Sigmoid colon (tissue), 4 donors: Measurements from ENCODE around the gene BRAF.

Experiments
- EP300 ChIP-seq, 4 donors: sonication (generic); formaldehyde crosslinking; IDR thresholded peaks; one replicate each; pipeline ENCODE4 v1.6.1; 2017; ENCODE audit warnings: antibody characterized with exemption in 4 of 4
- POLR2AphosphoS5 ChIP-seq, 4 donors: sonication (generic); formaldehyde crosslinking; IDR thresholded peaks; one replicate each; pipeline ENCODE4 v1.6.1; 2017; ENCODE audit warnings: antibody characterized with exemption in 4 of 4
- TF ChIP-seq, protein P1 (sequence below), 4 experiments: fragments of 450-650 bp in 3 of 4; fragments of 200-600 bp in 1 of 4; IDR thresholded peaks; one replicate each; pipeline ENCODE4 v1.5.1; 2016 to 2019; ENCODE audit warnings: antibody characterized with exemption in 4 of 4, mild to moderate bottlenecking in 3 of 4, moderate library complexity in 2 of 4

DNA sequence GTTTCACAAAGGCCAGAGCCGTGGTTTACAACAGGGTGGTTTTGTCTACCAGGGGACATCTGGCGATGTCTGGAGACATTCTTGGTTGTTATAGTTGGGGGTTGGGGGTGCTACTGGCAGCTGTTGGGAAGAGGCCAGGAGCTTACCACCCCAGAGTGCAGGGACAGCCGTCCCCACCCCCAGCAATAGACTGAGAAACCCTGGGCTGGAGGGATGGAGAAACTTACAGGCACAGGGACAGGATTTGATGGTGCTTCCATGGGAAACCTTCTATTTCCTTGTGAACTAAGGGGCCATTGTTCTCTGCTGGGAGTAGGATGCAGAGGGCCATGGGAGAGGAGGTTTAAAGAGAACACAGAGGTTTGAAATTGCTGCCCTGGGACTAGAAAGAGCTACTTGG, 241.1 kb downstream of the BRAF start:
- TF ChIP-seq POLR2AphosphoS5 (IDR thresholded peaks at IDR 0.05) (no peak), EP300 (IDR thresholded peaks at IDR 0.05) (no peak)
- TF ChIP-seq, protein P1, sequence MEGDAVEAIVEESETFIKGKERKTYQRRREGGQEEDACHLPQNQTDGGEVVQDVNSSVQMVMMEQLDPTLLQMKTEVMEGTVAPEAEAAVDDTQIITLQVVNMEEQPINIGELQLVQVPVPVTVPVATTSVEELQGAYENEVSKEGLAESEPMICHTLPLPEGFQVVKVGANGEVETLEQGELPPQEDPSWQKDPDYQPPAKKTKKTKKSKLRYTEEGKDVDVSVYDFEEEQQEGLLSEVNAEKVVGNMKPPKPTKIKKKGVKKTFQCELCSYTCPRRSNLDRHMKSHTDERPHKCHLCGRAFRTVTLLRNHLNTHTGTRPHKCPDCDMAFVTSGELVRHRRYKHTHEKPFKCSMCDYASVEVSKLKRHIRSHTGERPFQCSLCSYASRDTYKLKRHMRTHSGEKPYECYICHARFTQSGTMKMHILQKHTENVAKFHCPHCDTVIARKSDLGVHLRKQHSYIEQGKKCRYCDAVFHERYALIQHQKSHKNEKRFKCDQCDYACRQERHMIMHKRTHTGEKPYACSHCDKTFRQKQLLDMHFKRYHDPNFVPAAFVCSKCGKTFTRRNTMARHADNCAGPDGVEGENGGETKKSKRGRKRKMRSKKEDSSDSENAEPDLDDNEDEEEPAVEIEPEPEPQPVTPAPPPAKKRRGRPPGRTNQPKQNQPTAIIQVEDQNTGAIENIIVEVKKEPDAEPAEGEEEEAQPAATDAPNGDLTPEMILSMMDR (IDR thresholded peaks at IDR 0.05) = no peak
